HG03521 (cell line): ENCODE results near the gene SRRM5.
"Not testable (repeated sequence)": the region's sequence is repeated elsewhere in the genome, so short reads cannot be mapped to it uniquely, and the experiment has no call there.

Experiments
- ATAC-seq: cut with Tn5 transposase; IDR thresholded peaks from one replicate; pipeline ENCODE4 v1.9.1; 2021; ENCODE audit warnings: mild to moderate bottlenecking, moderate library complexity; ENCODE audit not compliant: unreplicated experiment

The SRRM5 gene

GRCh38 chr19:43612374-43612773, 486 bp downstream of the SRRM5 start:
- no peak for ATAC-seq

GRCh38 chr19:43616306-43616705, 4.4 kb downstream of the SRRM5 start:
- no peak for ATAC-seq

GRCh38 chr19:43616954-43617353, 5.1 kb downstream of the SRRM5 start:
- no peak for ATAC-seq

- ATAC-seq = peak; percentile 12
Observed at GRCh38 chr19:43618921-43619261, 7.0 kb downstream of the SRRM5 start.

- peak; percentile 83 for ATAC-seq
Observed at GRCh38 chr19:43619262-43620060, 7.6 kb downstream of the SRRM5 start, which contains the start of gene ZNF428. Gene ZNF428, minus strand, starts transcription at chr19:43619629. Its CDS starts 5,325 bp downstream, at chr19:43614304.

- no peak for ATAC-seq
Observed at GRCh38 chr19:43620061-43621001, 8.4 kb downstream of the SRRM5 start.

GRCh38 chr19:43622070-43622469, 10.2 kb downstream of the SRRM5 start:
- no peak for ATAC-seq

GRCh38 chr19:43622956-43623355, 11.1 kb downstream of the SRRM5 start:
- no peak for ATAC-seq

GRCh38 chr19:43623889-43624670, 12.2 kb downstream of the SRRM5 start:
- ATAC-seq = no peak

GRCh38 chr19:43624933-43625332, 13.0 kb downstream of the SRRM5 start:
- no peak for ATAC-seq

- ATAC-seq = no peak
Observed at GRCh38 chr19:43625918-43626579, 14.2 kb downstream of the SRRM5 start.

GRCh38 chr19:43626838-43627237, 14.9 kb downstream of the SRRM5 start:
- ATAC-seq = no peak

- no peak for ATAC-seq
Observed at GRCh38 chr19:43628646-43629326, 16.9 kb downstream of the SRRM5 start.

- no peak for ATAC-seq
Observed at GRCh38 chr19:43631491-43631890, 19.6 kb downstream of the SRRM5 start.

- no peak for ATAC-seq
Observed at GRCh38 chr19:43633520-43633919, 21.6 kb downstream of the SRRM5 start.

GRCh38 chr19:43634068-43634467, 22.2 kb downstream of the SRRM5 start:
- ATAC-seq = no peak

- ATAC-seq = no peak
Observed at GRCh38 chr19:43634506-43634871, 22.6 kb downstream of the SRRM5 start.

GRCh38 chr19:43634872-43635560, 23.1 kb downstream of the SRRM5 start:
- no peak for ATAC-seq

- not testable (repeated sequence) for ATAC-seq
Observed at GRCh38 chr19:43635561-43635940, 23.7 kb downstream of the SRRM5 start.
